GM21529 (cell line): ENCODE measurements around the gene PCDHA6.
"Not testable (repeated sequence)": the region's sequence is repeated elsewhere in the genome, so short reads cannot be mapped to it uniquely, and the experiment has no call there.

ENCODE experiments used
- ATAC-seq: cut with Tn5 transposase; IDR thresholded peaks from one replicate; pipeline ENCODE4 v1.9.1; 2021; ENCODE audit not compliant: unreplicated experiment

The PCDHA6 gene

GRCh38 chr5:140808889-140809291 lies 18.9 kb upstream of the PCDHA6 start:
- no peak for ATAC-seq

GRCh38 chr5:140821375-140822280 lies 6.1 kb upstream of the PCDHA6 start, which contains the start of gene PCDHA5:
Gene PCDHA5, plus strand, starts transcription at chr5:140821613.
- ATAC-seq = no peak

- no peak for ATAC-seq
Observed at GRCh38 chr5:140822281-140822629, 5.5 kb upstream of the PCDHA6 start.

GRCh38 chr5:140822969-140823368 lies 4.8 kb upstream of the PCDHA6 start:
- ATAC-seq = not testable (repeated sequence)

- no peak for ATAC-seq
Observed at GRCh38 chr5:140823475-140823874, 4.3 kb upstream of the PCDHA6 start.

GRCh38 chr5:140828362-140828737 lies 590 bp downstream of the PCDHA6 start:
- ATAC-seq = no peak

- ATAC-seq = not testable (repeated sequence)
Observed at GRCh38 chr5:140829511-140830501, 2.0 kb downstream of the PCDHA6 start.

GRCh38 chr5:140833993-140834392 lies 6.2 kb downstream of the PCDHA6 start, which contains the start of gene PCDHA7:
Gene PCDHA7, plus strand, starts transcription at chr5:140834269. Its CDS starts 115 bp downstream, at chr5:140834384.
- ATAC-seq = no peak

GRCh38 chr5:140834439-140835008 lies 6.8 kb downstream of the PCDHA6 start:
- not testable (repeated sequence) for ATAC-seq

GRCh38 chr5:140835622-140836510 lies 8.1 kb downstream of the PCDHA6 start:
- no peak for ATAC-seq

GRCh38 chr5:140840978-140841962 lies 13.5 kb downstream of the PCDHA6 start, which contains the start of gene PCDHA8:
Gene PCDHA8, plus strand, starts transcription at chr5:140841187. Its CDS starts 135 bp downstream, at chr5:140841322.
- ATAC-seq = no peak

- ATAC-seq = no peak
Observed at GRCh38 chr5:140842798-140843733, 15.3 kb downstream of the PCDHA6 start.

- ATAC-seq = not testable (repeated sequence)
Observed at GRCh38 chr5:140848139-140849102, 20.7 kb downstream of the PCDHA6 start, which contains the start of gene PCDHA9. Gene PCDHA9, plus strand, starts transcription at chr5:140848382. Its CDS starts 114 bp downstream, at chr5:140848496.

- ATAC-seq = not testable (repeated sequence)
Observed at GRCh38 chr5:140849831-140850634, 22.3 kb downstream of the PCDHA6 start.
